ENCODE data around the gene MED27. TPM values are rescaled to one million over a fixed set of nuclear protein-coding genes. Genes with fewer than 3 reads are reported as not detected.

Gene MED27
- total and polyA plus RNA-seq, 9 of the 15 experiments (the other 6 are each of a cell fraction or from before 2014, with no cell fraction given), result 24.4 to 91.0 (median 36.1) TPM

GRCh38 chr9:132043708-132044107 is 36.0 kb downstream of the MED27 start (continued):
- TF ChIP-seq NFE2L1 (tag; IDR thresholded peaks at IDR 0.05; ENCODE audit: borderline replicate concordance, low read depth) (no peak), KLF10 (CRISPR knock-in tag; IDR thresholded peaks at IDR 0.05) (no peak), KAT7 (CRISPR knock-in tag; IDR thresholded peaks at IDR 0.05; ENCODE audit: borderline replicate concordance) (no peak), BCLAF1 (IDR thresholded peaks at IDR 0.05; ENCODE audit: borderline replicate concordance in 1 of 2, control insufficient read depth in 1 of 2, low read depth in 2 of 2, low read length in 1 of 2) (no peak), ZNF184 (CRISPR knock-in tag; IDR thresholded peaks at IDR 0.05) (no peak), SREBF1 (IDR thresholded peaks at IDR 0.05; ENCODE audit: borderline replicate concordance, low read depth, low read length) (no peak), SRSF1 (IDR thresholded peaks at IDR 0.05; ENCODE audit: low read depth, low read length) (no peak), CREB5 (CRISPR knock-in tag; IDR thresholded peaks at IDR 0.05) (no peak), SRSF7 (optimal IDR thresholded peaks at IDR 0.05; ENCODE audit: low read depth, low read length) (no peak)

All from K562 (cell line).